HG02885 (cell line): ENCODE data around the gene CENPO.
"Not testable (repeated sequence)": the region's sequence is repeated elsewhere in the genome, so short reads cannot be mapped to it uniquely, and the experiment has no call there.

Experiments
- ATAC-seq: cut with Tn5 transposase; IDR thresholded peaks from one replicate; pipeline ENCODE4 v1.9.1; 2021; ENCODE audit warnings: mild to moderate bottlenecking; ENCODE audit not compliant: unreplicated experiment, poor library complexity

Gene CENPO

DNA sequence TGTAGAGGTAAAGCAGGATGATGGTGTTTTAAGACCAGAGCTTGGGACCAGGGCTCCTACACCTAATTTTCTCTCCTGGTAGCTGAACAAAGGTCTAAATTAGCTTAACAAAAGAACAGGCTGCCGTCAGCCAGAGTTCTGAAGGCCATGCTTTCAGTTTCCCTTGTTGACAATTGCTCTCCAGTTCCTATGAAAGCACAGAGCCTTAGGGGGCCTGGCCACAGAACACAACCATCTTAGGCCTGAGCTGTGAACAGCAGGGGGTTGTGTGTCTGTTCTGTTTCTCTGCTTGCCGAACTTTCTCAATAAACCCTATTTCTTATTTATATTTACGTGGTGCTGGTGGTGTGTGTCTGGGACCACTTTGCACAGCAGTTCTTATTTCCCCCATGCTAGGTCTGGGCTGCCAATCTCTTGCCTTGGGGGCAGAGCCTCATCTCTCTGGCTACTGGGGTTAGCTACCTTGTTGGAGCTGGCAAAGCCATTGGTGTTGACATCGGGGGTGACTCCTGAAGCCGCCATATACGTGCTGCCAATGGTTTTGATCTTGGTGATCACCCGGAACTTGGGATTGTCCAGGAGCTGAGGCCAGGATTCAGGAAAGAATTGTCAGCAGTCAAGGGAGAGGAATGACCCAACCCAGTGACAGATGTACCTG, 29.0 kb downstream of the CENPO start:
- no peak for ATAC-seq

GRCh38 chr2:24824071-24824588, 30.9 kb downstream of the CENPO start:
- ATAC-seq, result no peak

GRCh38 chr2:24824966-24825882, 32.0 kb downstream of the CENPO start:
- no peak for ATAC-seq

- ATAC-seq, result no peak
Observed at GRCh38 chr2:24825883-24826772, 32.9 kb downstream of the CENPO start.

DNA sequence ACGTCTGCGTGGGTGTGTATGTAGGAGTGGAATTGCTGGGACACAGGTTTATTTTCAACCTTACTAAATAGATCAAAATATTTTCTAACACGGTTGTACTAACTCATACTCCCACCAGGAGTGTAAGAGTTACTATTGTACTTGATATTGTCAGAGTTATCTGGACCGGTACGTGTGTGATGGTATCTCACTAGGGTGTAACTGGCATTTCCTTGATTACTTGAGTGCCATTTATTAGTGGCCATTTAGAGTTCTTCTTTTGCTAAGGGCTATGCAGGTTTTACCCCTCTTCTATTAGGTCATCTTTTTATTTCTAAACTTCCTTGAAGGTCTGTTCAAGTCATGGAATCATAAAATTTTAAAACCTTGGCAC, 33.5 kb downstream of the CENPO start:
- no peak for ATAC-seq

- ATAC-seq, result peak; percentile 75
Observed at GRCh38 chr2:24827321-24828237, 34.4 kb downstream of the CENPO start.

GRCh38 chr2:24828238-24828996, 35.2 kb downstream of the CENPO start:
- no peak for ATAC-seq

DNA sequence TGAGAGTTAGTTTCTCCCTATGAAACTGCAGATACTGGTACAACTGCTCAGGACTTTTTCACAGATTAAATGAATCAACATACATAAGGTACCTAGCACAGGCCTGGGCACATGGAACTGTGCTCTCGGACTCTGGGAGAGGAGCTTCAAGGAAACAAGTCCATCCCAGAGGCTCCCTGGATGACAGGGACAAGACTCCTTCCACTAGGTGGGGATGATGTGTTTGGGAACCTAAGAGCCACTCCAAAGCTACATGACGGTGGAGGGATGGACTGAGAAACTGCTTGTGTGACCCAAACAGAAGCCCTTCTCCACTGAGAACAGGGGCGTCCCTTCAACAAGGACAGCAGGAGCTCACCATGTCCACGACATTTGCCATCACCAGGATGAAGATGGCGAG, 37.1 kb downstream of the CENPO start:
- no peak for ATAC-seq

DNA sequence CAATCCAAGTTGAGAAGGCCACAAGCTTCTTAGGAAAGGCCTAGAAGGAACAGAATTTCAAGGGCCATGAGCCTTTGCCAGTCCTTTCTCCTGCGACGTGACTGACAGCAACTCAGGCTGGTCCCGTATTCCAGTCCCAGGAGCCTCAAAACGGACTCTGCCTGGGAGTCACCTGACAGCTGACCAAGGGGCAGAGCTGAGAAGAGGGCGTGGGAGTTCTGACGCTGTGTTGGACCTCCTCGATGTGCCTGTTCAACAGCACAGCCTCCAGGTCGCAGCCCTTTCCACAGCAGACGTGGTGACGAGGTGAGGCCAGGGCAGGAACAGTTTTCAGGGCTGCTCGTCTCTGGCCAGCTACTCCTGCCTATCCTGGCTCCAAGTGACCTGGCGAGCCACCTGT, 37.6 kb downstream of the CENPO start:
- no peak for ATAC-seq

- no peak for ATAC-seq
Observed at GRCh38 chr2:24831221-24832072, 38.2 kb downstream of the CENPO start.

- no peak for ATAC-seq
Observed at GRCh38 chr2:24832073-24832461, 38.8 kb downstream of the CENPO start.

GRCh38 chr2:24832521-24832920, 39.3 kb downstream of the CENPO start:
- no peak for ATAC-seq

DNA sequence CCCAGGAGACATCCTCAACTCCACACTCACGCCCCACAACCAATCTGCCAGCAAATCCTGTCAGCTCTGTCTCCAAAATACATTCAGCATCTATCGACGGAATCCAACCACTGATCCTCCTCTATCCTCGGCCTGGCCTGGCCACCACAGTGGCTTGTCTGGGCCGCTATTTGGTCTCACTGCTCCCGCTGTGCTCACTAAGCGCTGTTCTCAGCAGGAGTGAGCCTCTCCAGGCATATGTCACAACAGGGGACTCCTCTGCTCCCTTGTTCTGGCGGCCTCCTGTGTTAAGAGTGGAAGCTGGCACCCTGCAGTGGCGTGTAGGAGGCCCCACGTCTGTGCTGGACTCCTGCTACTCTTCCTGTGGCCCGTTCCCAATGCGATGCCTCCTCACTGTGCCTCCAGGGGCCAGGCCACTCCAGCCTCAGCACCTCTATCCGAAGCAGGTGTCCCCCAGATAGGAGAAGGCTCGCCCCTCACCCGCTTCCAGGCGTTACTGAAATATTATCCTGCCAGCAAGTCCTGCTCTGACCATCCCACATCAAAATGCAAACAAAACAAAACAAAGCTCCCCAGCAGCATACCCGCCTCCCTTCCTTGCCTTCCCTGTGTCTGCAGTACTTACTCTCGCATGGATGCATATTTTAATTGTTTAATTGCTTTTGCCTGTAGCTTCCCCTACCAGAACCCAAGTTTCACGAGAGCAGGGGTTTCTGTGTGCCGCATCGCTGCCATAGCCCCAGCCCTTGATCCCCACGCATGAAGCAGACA, 39.9 kb downstream of the CENPO start:
- no peak for ATAC-seq

GRCh38 chr2:24833821-24834732, 40.9 kb downstream of the CENPO start:
- ATAC-seq, result no peak

DNA sequence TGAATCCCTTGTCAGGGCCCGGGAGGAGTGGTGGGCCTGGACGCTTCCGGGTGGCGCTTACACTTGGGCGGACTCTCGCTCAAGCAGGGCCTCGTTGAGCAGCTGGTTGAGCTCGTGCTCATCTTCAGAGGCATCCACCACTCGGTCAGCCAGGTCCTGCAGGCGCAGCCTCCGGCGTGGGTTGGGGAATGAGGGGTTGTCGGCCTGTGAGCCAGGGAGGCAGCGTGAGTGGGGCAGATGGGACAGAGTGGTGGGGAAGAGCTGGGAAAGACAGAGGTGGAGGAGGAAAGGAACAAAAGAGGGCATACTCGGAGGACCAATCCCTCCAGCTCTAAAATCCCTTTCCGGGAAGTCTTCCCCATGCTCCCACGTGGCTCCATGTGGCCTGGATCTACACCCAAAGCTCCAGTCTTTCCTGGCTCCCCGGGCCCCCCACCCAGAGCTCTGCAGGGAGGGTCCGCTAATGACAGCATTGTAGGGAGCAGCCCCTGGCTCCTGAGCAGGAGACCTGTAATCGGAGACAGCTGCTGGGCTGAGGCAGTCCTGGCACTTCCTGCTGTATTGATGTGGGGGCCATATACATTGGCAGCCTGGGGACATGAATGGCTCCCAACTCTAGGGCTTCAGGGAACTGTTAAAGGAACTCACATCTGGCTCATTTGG, 41.6 kb downstream of the CENPO start:
- no peak for ATAC-seq

- not testable (repeated sequence) for ATAC-seq
Observed at GRCh38 chr2:24835411-24835810, 42.2 kb downstream of the CENPO start.
